NB4 (cell line): Measurements from ENCODE around the gene CACNA2D4.

ENCODE experiments used
- POLR2A ChIP-seq: IDR thresholded peaks from 2 replicates; pipeline ENCODE4 v1.6.1; 2011; ENCODE audit warnings: mild to moderate bottlenecking; ENCODE audit not compliant: insufficient read length; ENCODE audit errors: extremely low read depth
- TF ChIP-seq, protein P1 (sequence below): IDR thresholded peaks from one replicate; pipeline ENCODE4 v1.5.1; 2012; ENCODE audit warnings: low read depth, low read length

DNA sequence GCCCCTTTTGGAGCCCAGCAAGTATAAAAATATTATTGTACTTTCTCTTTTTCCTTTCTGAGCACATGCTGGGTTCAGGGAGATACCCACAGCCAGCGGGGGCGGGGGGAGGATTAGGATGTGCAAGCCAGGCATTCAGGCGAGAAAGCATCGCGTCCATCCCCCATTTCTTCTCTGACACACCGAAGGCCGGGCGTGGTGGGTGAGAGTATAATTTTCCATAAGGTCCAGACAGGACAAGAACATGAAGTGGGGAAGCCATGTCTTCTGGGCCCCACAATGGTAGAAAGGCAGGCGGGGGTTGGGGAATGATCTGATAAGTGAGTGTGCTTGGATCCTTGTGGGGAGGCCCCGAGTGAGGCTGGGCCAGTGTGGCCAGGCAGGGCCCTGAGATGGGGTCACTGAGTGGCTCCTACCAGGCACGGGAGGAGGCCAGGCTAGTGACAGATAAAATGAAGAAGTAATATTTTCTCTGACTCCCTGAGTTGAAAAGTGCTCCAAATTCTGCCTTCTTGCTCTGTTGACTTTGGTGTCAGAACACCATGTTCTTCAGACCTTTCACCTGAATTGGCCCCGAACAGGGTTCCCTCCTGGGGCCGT, 108.8 kb downstream of the CACNA2D4 start:
- no peak for TF ChIP-seq POLR2A
- TF ChIP-seq, protein P1, sequence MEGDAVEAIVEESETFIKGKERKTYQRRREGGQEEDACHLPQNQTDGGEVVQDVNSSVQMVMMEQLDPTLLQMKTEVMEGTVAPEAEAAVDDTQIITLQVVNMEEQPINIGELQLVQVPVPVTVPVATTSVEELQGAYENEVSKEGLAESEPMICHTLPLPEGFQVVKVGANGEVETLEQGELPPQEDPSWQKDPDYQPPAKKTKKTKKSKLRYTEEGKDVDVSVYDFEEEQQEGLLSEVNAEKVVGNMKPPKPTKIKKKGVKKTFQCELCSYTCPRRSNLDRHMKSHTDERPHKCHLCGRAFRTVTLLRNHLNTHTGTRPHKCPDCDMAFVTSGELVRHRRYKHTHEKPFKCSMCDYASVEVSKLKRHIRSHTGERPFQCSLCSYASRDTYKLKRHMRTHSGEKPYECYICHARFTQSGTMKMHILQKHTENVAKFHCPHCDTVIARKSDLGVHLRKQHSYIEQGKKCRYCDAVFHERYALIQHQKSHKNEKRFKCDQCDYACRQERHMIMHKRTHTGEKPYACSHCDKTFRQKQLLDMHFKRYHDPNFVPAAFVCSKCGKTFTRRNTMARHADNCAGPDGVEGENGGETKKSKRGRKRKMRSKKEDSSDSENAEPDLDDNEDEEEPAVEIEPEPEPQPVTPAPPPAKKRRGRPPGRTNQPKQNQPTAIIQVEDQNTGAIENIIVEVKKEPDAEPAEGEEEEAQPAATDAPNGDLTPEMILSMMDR: no peak
